Peyer's patch (tissue), 4 donors: Measurements from ENCODE around the gene DBR1. TPM values are rescaled to one million over a fixed set of nuclear protein-coding genes. Genes with fewer than 3 reads are reported as not detected.

Experiments
- DNase-seq, 3 donors: peaks; one replicate each; pipeline ENCODE4 v3.0.0-alpha.2; 2017 to 2019
- H3K27ac ChIP-seq, 4 donors: fragments of 200-600 bp; sonication (generic); one replicate each; pipeline ENCODE4 v1.5.1; 2016 to 2019
- H3K27me3 ChIP-seq, 2 donors: fragments of 200-600 bp; sonication (generic); one replicate each; pipeline ENCODE4 v1.5.1; 2019
- H3K36me3 ChIP-seq, 3 donors: fragments of 200-600 bp; sonication (generic); one replicate each; pipeline ENCODE4 v1.5.1; 2016 to 2019
- H3K4me1 ChIP-seq, 4 donors: fragments of 200-600 bp; sonication (generic); one replicate each; pipeline ENCODE4 v1.5.1; 2016 to 2019
- H3K4me3 ChIP-seq, 4 donors: fragments of 200-600 bp; sonication (generic); 1 replicate in 3 of 4; 2 replicates in 1 of 4; pipeline ENCODE4 v1.5.1; 2016 to 2019; ENCODE audit warnings: mild to moderate bottlenecking in 1 of 4
- H3K9me3 ChIP-seq, 4 donors: fragments of 200-600 bp; sonication (generic); one replicate each; pipeline ENCODE4 v1.5.1; 2016 to 2019; ENCODE audit warnings: mild to moderate bottlenecking in 1 of 4
- CTCF ChIP-seq, 6 experiments: fragments of 450-650 bp in 4 of 6; fragments of 200-600 bp in 2 of 6; sonication (generic) in 1 of 6; IDR thresholded peaks; one replicate each; pipeline ENCODE4 v1.5.1; 2017 to 2019; ENCODE audit warnings: antibody characterized with exemption in 6 of 6, mild to moderate bottlenecking in 3 of 6, moderate library complexity in 1 of 6
- POLR2A ChIP-seq, 2 donors: fragments of 450-650 bp; IDR thresholded peaks; one replicate each; pipeline ENCODE4 v1.5.1; 2017; ENCODE audit warnings: antibody characterized with exemption in 2 of 2, mild to moderate bottlenecking in 2 of 2, moderate library complexity in 2 of 2
- total RNA-seq, 4 donors: library from RNA; depleted of rRNA; stranded (reverse); fragments of >200 nt; gene quantifications; one replicate each; pipeline ENCODE4 v1.1.0, GENCODE V29; 2016

The DBR1 gene
- total RNA-seq, 4 donors from 2014 or later = 6.3 to 24.8 (median 8.6) TPM

- Histone ChIP-seq H3K27ac (no peak overlapping the region), H3K27me3 (no peaks in the 10 kb centered on the region), H3K4me1 (no peaks in the 10 kb centered on the region), H3K4me3 (no peak overlapping the region), H3K36me3 (no peaks in the 10 kb centered on the region), H3K9me3 (no peaks in the 10 kb centered on the region)
- no peak for DNase-seq
- TF ChIP-seq CTCF (IDR thresholded peaks at IDR 0.05) (no peak), POLR2A (IDR thresholded peaks at IDR 0.05) (no peak)
Observed at GRCh38 chr3:138140940-138141339, 33.8 kb downstream of the DBR1 start.

DNA sequence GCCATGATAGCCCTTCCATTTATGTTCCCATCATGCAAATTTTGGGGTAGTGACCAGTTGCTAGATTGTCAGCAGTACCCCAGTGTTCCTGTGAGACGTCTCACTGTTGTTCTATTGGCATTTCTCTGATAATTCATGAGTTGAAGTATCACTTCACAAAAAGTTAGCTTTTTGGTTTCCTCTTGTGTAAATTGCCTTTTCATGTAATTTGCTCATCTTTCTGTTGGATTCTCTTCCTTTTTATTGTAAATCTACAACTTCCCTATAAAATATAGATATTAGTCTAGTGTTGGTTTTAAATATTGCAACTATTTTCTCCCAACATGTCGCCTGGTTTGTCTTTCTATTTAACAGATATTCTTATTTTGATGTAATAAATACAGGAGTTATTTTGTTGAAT lies 35.0 kb downstream of the DBR1 start:
- no peaks in the 10 kb centered on the region for H3K9me3 ChIP-seq
- TF ChIP-seq POLR2A (IDR thresholded peaks at IDR 0.05) = no peak
- TF ChIP-seq CTCF (IDR thresholded peaks at IDR 0.05) = no peak
- H3K36me3 ChIP-seq = no peaks in the 10 kb centered on the region
- H3K27ac ChIP-seq = no peak overlapping the region
- H3K4me1 ChIP-seq = no peaks in the 10 kb centered on the region
- H3K4me3 ChIP-seq = no peak overlapping the region
- DNase-seq = no peak
- no peaks in the 10 kb centered on the region for H3K27me3 ChIP-seq

GRCh38 chr3:138137861-138138260 lies 36.9 kb downstream of the DBR1 start:
- Histone ChIP-seq H3K4me3 (no peak overlapping the region), H3K9me3 (no peaks in the 10 kb centered on the region), H3K27ac (no peak overlapping the region), H3K4me1 (no peaks in the 10 kb centered on the region), H3K36me3 (no peaks in the 10 kb centered on the region), H3K27me3 (no peaks in the 10 kb centered on the region)
- TF ChIP-seq POLR2A (IDR thresholded peaks at IDR 0.05) = no peak
- TF ChIP-seq CTCF (IDR thresholded peaks at IDR 0.05) = no peak
- no peak for DNase-seq

GRCh38 chr3:138136201-138136600 lies 38.5 kb downstream of the DBR1 start:
- no peak for TF ChIP-seq CTCF (IDR thresholded peaks at IDR 0.05)
- no peak for TF ChIP-seq POLR2A (IDR thresholded peaks at IDR 0.05)
- Histone ChIP-seq H3K36me3 (no peaks in the 10 kb centered on the region), H3K4me3 (no peak overlapping the region), H3K27ac (no peak overlapping the region), H3K27me3 (no peaks in the 10 kb centered on the region), H3K9me3 (no peaks in the 10 kb centered on the region), H3K4me1 (no peaks in the 10 kb centered on the region)
- no peak for DNase-seq

GRCh38 chr3:138135833-138136194 lies 38.9 kb downstream of the DBR1 start:
- no peak for DNase-seq
- Histone ChIP-seq H3K27ac (no peak overlapping the region), H3K9me3 (no peaks in the 10 kb centered on the region), H3K4me3 (no peak overlapping the region), H3K36me3 (no peaks in the 10 kb centered on the region), H3K4me1 (no peaks in the 10 kb centered on the region), H3K27me3 (no peaks in the 10 kb centered on the region)
- TF ChIP-seq POLR2A (IDR thresholded peaks at IDR 0.05) (no peak), CTCF (IDR thresholded peaks at IDR 0.05) (no peak)

DNA sequence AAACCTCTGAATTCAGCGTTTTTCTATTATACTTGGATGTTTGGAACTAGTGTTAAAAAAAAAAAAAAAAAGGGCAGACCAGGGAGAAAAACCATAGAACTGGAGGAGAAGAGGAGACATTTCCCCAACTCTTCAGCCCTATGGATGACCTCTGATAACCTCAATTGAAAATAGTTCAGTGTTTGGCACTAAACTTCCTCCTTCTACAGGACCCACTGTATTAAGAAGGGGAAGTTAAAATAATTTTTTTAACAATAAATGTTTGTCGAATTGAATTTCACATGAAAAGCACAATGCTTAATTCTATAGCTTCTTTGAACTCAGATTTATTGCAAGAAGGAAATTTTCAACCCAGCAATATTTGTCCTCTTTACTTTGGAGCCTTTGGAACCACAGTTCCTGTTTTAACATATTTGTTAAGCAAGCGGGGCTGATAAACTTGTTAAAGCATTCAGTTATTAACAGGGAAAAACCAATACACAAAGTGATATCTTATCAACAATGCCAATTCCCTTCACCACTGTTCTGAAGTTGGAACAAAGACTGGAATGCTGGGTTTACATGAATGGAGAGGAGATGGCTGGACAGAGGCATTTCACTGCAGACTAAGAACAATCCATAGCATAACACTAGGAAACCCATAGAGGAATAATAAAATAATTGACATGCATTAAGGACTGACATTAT lies 39.4 kb downstream of the DBR1 start:
- no peak for DNase-seq
- no peaks in the 10 kb centered on the region for H3K36me3 ChIP-seq
- no peaks in the 10 kb centered on the region for H3K9me3 ChIP-seq
- TF ChIP-seq CTCF (IDR thresholded peaks at IDR 0.05) (no peak), POLR2A (IDR thresholded peaks at IDR 0.05) (no peak)
- H3K27me3 ChIP-seq = no peaks in the 10 kb centered on the region
- H3K27ac ChIP-seq = no peak overlapping the region
- H3K4me1 ChIP-seq = no peaks in the 10 kb centered on the region
- H3K4me3 ChIP-seq = no peak overlapping the region
